NOMO-1 treated with dmso at 0.1 percent for 144 hours (cell line): Measurements from ENCODE around the gene HMG20A.
A peak's percentile ranks its signal among the peaks of the same experiment; 100 is the strongest.

Source experiments
- DNase-seq: peaks from one replicate; lab custom pipeline; 2025; ENCODE audit not compliant: unreplicated experiment; lab: John Stamatoyannopoulos, UW

HMG20A gene

DNA sequence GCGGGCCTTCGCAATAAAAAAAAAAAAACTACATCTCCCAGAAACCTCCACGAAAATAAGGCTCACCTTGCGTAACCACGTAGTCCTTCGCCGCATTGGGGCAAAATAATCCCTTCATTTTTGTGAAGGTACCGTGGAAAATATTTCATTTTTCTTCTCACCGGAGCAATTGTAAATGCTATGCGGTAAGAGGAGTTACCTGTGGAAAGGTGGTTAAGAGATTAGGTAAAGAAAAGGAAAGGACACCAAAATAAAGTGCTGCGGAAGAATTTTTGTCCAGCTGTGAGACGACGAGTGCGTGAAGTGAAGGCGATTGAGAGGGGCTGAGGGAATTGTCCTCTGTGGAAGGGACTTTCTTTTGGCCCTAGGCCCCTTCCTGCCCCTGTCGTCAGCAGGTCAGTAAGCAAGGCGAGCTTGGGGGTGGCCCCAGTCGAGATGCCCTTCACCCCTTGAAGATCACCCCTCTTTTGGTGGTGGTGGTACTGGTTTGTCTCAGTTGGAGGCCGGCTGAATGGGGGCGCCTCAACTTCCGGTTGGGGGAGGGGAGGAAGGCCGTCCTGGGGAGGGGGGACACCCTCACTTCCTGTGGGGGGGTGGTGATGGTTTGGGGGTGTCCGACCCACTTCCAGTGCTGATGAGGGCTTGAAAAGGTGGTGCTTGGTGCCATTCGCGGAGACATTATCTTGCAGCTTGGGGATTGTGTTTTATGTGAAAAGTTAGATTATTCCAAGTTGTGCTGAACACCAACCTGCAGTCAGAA, at the start of gene HMG20A:
TSS of gene HMG20A (plus strand) at position 279 of the 760 bp plus-strand sequence. CDS start 37,520 bp downstream, outside the sequence.
- DNase-seq, result peak; percentile 65

DNA sequence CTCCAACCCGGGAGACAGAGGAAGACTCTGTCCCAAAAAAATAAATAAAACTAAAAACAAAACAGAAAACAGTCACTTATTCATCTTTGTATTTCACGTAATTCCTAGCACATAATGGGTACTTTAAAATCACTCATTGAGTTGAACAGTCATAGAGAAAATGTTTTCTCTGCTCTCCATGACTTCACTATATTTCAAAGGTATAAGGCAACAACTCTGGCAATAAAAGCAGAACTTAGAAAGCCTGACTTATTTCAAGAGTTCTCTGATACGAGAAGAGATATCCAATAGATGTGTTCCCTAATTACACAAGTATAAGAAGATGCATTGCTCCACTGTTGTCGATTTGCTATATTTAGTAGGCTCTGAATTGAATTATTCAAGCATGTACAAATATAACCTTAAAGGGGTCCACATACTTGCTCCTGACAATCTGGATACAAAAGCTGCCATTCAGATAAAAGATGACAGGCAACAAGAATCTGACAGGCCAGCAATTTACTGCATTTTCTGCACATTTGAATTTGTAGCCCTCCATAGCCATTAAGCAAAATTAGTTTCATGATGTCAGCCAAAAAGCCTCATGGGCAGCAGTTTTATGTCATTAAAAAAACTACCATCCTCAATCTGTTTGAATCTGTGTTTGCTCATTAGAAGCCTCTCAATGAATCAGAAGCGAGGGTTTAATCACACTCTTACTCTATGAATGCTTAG, 48.7 kb upstream of the HMG20A start:
- DNase-seq, result no peak

DNA sequence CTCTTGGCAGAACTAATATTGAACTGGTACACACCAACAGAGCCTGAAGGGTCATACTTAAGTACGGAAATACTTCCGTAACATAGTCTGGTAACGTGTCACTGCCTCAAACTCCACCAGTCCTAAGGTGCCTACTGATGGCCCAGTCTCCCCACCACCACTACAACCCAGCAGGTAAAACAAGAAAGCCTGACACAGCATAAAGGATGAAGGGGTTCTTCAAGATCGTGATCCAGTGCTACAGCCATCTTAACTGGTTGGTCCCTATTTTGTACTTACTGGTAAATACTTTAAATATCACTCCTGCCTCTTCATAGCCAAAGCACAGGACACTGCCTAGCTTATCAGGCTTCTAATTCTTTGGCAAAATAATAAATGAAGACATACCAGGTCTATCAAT, 47.2 kb upstream of the HMG20A start:
- no peak for DNase-seq

- DNase-seq, result no peak
These were observed 45.6 kb upstream of the HMG20A start for GRCh38 chr15:77375133-77375532.

DNA sequence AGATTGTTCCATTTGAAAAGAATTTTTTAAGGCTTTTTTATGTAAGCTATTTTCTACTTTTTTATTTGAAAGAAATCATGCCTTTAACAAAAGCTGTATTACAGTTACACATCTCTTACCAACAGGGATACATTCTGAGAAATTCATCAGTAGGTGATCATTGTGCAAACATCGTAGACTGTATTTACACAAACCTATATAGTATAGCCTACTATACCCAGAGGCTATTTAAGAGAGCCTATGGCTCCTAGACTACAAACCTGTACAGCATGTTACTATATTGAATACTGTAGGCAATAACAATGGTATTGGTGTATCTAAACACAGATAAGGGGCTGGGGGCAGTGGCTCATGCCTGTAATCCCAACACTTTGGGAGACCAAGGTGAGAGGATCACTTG, 43.9 kb upstream of the HMG20A start:
- no peak for DNase-seq

- no peak for DNase-seq
These were observed 40.7 kb upstream of the HMG20A start for GRCh38 chr15:77380033-77380432.

DNA sequence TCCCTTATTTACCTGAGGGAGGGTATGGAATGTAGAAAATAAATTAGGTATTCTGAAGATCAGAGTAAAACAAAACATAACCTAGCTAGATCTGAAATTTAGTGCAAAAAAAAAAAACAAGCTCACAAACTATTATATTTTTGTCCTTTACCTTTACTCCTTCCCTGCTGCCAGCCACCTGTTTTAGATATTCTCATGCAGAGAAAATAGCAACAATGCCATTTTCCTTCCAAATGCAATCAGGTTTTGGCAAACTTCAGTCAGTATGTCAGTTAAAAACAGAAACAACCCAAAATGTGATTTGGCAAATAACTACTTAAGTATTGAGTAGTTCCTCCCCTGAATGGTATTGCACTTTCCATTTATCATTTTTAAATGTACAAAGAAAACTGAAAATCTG, 36.6 kb upstream of the HMG20A start:
- DNase-seq, result no peak

- DNase-seq, result peak; percentile 2
These were observed 35.9 kb upstream of the HMG20A start for GRCh38 chr15:77384589-77385359.

GRCh38 chr15:77386626-77387025, 34.1 kb upstream of the HMG20A start:
- DNase-seq, result no peak

- peak; percentile 18 for DNase-seq
These were observed 33.2 kb upstream of the HMG20A start for GRCh38 chr15:77387365-77388105.

DNA sequence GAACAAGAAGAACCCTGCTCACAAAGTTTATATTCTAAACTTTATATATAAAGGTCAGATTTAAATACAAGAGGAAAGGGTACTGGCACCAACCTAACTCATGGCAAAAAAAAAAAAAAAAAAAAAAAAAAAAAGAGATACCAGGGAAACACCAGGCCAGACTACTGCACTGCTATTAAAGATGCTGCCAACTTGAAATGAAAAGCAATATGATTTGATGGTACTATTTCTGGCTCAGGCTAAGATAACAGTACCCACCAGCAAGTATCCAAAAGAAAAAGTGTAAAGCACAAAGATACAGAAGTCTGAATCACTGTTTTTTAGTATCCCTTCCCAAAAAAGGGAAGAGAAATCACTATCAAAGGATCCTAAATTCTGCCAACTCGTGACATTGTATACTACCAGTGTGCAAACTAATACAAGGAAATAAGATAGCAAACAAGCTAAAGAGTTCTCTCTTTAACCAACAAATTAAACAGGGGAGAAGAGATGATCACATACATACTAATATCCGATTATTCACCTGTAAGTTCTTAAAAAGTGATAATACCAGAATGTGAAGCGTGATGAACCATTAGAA, 29.2 kb upstream of the HMG20A start:
- DNase-seq, result no peak

- DNase-seq, result no peak
These were observed 27.8 kb upstream of the HMG20A start for GRCh38 chr15:77392762-77393470.

- DNase-seq, result no peak
These were observed 27.2 kb upstream of the HMG20A start for GRCh38 chr15:77393471-77393840.

- DNase-seq, result no peak
These were observed 25.5 kb upstream of the HMG20A start for GRCh38 chr15:77395013-77395774.

GRCh38 chr15:77396692-77397091, 24.0 kb upstream of the HMG20A start:
- DNase-seq, result no peak

DNA sequence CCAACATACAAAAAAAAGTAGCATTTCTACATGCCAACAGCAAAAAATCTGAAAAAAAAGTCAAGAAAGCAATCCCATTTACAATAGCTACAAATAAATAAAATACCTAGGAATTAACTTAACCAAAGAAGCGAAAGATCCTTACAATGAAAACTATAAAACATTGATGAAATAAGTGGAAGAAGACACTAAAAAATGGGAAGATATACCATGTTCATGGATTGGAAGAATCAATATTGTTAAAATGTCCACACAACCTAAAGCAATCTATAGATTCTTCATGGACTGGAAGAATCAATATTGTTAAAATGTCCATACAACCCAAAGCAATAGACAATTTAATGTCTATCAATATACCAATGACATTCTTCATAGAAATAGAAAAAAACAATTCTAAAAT, 21.8 kb upstream of the HMG20A start:
- DNase-seq, result no peak

DNA sequence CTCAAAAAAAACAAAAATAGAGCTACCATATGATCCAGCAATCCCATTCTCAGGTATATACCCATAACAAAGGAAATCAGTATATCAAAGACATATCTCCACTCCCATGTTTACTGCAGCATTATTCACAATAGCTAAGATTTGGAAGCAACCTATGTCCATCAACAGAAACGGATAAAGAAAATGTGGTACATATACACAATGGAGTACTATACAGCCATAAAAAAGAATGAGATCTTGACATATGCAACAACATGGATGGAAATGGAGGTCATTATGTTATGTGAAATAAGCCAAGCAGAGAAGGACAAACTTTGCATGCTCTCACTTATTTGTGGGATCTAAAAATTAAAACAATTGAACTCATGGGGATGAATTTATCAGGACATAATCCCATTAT, 20.4 kb upstream of the HMG20A start:
- DNase-seq, result no peak

GRCh38 chr15:77402740-77403379, 17.8 kb upstream of the HMG20A start:
- DNase-seq, result no peak
